SKM-1 (cell line): Measurements from ENCODE around the gene TMEM212.
"Not testable (repeated sequence)": the region's sequence is repeated elsewhere in the genome, so short reads cannot be mapped to it uniquely, and the experiment has no call there.

Experiments used
- DNase-seq: peaks from one replicate; lab custom pipeline; 2025; ENCODE audit not compliant: unreplicated experiment; lab: John Stamatoyannopoulos, UW

Gene TMEM212

GRCh38 chr3:171854649-171855305 is 11.6 kb downstream of the TMEM212 start:
- DNase-seq = no peak

GRCh38 chr3:171858770-171859169 is 15.6 kb downstream of the TMEM212 start:
- not testable (repeated sequence) for DNase-seq

GRCh38 chr3:171860830-171861535 is 17.8 kb downstream of the TMEM212 start:
- DNase-seq = no peak

GRCh38 chr3:171862392-171862791 is 19.2 kb downstream of the TMEM212 start:
- DNase-seq = no peak

- DNase-seq = no peak
These were observed 19.9 kb downstream of the TMEM212 start for GRCh38 chr3:171862993-171863521.

GRCh38 chr3:171863920-171864319 is 20.8 kb downstream of the TMEM212 start:
- DNase-seq = no peak

- DNase-seq = no peak
These were observed 22.2 kb downstream of the TMEM212 start for GRCh38 chr3:171865191-171865865.

- no peak for DNase-seq
These were observed 24.8 kb downstream of the TMEM212 start for GRCh38 chr3:171867981-171868380.

GRCh38 chr3:171871392-171872274 is 28.5 kb downstream of the TMEM212 start:
- DNase-seq = no peak

- DNase-seq = no peak
These were observed 30.4 kb downstream of the TMEM212 start for GRCh38 chr3:171873580-171873979.

GRCh38 chr3:171874251-171874681 is 31.1 kb downstream of the TMEM212 start:
- no peak for DNase-seq

- DNase-seq = no peak
These were observed 31.7 kb downstream of the TMEM212 start for GRCh38 chr3:171874879-171875278.

- no peak for DNase-seq
These were observed 32.8 kb downstream of the TMEM212 start for GRCh38 chr3:171875923-171876412.

- no peak for DNase-seq
These were observed 33.6 kb downstream of the TMEM212 start for GRCh38 chr3:171876680-171877147.

GRCh38 chr3:171878461-171879225 is 35.5 kb downstream of the TMEM212 start:
- DNase-seq = no peak

- DNase-seq = no peak
These were observed 36.3 kb downstream of the TMEM212 start for GRCh38 chr3:171879472-171879871.

- no peak for DNase-seq
These were observed 37.1 kb downstream of the TMEM212 start for GRCh38 chr3:171880101-171880870.

- DNase-seq = no peak
These were observed 38.1 kb downstream of the TMEM212 start for GRCh38 chr3:171881251-171881650.
